B cell (primary cell): ENCODE data around the gene ANO5.

Source experiments
- EZH2 ChIP-seq: IDR thresholded peaks from 2 replicates; pipeline ENCODE4 v1.6.1; 2012; ENCODE audit warnings: borderline replicate concordance, low read depth, mild to moderate bottlenecking, moderate library complexity, low read length; ENCODE audit not compliant: insufficient read depth, poor library complexity, severe bottlenecking
- TF ChIP-seq, protein P1 (sequence below): fragments of 200-600 bp; IDR thresholded peaks from one replicate; pipeline ENCODE4 v1.8.0; 2022; ENCODE audit warnings: antibody characterized with exemption, mild to moderate bottlenecking

DNA sequence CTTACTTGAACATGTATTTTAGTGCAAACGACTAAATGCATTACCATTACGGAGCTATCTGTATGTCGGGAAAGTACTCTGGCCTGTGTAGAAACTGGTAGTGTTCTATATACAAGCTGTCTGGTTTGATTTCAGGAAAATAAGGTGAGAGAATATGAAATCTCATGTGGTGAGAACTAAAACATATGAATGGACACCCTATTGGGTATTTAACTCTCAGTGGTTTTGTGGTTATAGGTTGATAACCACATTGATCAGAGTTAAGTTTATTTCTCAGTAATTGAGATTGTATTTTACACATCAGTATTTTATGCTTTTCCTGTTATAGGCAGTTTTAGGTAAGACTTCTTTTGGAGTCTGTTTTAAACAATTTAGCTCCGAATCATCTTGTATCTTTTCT lies 10.4 kb downstream of the ANO5 start:
- TF ChIP-seq, protein P1, sequence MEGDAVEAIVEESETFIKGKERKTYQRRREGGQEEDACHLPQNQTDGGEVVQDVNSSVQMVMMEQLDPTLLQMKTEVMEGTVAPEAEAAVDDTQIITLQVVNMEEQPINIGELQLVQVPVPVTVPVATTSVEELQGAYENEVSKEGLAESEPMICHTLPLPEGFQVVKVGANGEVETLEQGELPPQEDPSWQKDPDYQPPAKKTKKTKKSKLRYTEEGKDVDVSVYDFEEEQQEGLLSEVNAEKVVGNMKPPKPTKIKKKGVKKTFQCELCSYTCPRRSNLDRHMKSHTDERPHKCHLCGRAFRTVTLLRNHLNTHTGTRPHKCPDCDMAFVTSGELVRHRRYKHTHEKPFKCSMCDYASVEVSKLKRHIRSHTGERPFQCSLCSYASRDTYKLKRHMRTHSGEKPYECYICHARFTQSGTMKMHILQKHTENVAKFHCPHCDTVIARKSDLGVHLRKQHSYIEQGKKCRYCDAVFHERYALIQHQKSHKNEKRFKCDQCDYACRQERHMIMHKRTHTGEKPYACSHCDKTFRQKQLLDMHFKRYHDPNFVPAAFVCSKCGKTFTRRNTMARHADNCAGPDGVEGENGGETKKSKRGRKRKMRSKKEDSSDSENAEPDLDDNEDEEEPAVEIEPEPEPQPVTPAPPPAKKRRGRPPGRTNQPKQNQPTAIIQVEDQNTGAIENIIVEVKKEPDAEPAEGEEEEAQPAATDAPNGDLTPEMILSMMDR = no peak
- no peak for TF ChIP-seq EZH2
